HG02943 (cell line): Measurements from ENCODE around the gene PARVA.

Experiments used
- ATAC-seq: cut with Tn5 transposase; IDR thresholded peaks from one replicate; pipeline ENCODE4 v1.9.1; 2021; ENCODE audit warnings: mild to moderate bottlenecking, low read depth, moderate library complexity; ENCODE audit not compliant: unreplicated experiment

Gene PARVA

GRCh38 chr11:12403122-12403996 is 26.0 kb downstream of the PARVA start:
- ATAC-seq: no peak

DNA sequence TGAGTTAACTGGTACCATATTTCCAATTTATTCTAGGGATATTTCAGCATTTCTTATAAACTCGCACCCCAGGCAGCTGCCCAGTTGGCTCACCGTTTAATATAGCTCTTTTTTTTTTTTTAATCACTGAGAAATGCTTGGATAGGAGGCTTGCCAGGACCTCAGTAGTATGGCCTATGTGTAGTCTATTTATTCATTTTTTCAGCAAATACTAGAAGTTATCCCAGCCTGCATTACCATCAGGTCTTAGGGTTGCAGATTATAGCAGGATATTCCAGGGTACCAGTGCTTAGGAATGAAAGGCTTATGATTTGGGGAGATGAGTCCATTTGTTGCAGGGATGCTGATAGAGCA is 26.6 kb downstream of the PARVA start:
- no peak for ATAC-seq

- no peak for ATAC-seq
Observed at GRCh38 chr11:12404436-12404835, 27.1 kb downstream of the PARVA start.

- ATAC-seq: no peak
Observed at GRCh38 chr11:12408156-12408770, 30.9 kb downstream of the PARVA start.

DNA sequence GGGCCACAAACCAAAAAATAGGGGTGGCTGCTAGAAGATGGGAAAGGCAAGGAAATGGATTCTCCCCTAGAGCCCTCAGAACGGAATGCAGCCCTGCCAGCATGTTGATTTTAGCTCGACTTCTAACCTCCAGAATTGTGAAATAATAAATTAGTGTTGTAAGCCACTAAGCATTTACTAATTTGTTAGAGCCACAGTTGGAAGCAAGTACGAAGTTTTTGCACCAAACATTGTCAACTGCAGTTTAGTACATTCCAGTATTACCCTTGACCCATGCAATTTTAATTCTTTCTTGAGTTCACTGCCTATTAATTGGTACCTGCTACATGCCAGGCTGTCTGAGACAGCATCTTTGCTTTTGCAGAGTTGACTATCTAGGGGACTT is 32.2 kb downstream of the PARVA start:
- no peak for ATAC-seq

DNA sequence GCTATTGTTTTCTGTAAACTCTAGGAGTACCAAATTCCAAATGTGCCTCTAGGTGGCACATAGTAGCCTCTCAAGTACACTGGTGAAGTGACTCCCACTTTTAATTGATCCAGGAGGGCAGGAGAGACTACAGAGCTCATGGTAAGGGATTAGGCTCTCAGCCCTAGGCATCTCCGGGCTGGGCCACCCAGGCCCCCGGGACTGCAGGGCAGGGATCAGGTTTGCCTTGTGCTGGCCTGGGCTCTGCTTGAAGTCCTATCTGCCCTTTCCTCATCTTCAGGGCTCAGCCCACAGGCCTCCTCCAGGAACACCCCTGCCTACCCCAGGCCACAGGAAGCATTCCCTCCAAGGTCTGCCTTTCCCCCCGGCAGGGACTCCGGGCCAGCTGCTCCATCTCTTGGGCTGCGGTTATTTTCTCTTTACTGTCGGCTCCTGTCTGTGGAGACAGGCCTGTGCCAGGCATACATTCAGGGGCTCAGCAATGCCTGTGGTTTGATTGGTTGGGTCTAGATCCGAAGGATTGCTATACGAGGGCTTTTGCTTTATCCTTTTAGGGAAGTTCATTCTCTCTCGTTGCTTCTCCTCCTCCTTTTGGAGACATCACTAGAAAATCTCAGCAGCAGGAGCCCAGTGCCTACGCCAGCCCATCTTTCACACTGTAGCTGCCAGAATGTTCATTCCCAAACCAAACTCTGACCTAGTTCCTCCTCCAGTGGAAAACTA is 32.8 kb downstream of the PARVA start:
- no peak for ATAC-seq

DNA sequence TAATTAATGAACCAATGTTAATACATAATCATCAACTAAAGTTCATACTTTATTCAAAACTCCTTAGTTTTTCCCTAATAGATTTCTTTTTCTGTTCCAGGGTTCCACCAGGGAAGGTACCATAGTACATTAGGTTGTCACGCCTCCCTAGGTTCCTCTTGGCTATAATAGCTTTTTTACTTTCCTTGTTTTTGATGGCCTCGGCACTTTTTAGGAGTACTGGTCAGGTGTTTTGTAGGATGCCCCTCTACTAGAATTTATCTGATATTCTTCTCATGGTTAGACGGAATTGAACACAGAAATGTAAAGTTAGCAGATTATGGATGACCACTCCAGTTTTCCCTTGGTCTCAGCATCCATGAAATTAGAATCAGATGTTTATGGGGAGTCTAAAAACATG is 34.0 kb downstream of the PARVA start:
- ATAC-seq: no peak

DNA sequence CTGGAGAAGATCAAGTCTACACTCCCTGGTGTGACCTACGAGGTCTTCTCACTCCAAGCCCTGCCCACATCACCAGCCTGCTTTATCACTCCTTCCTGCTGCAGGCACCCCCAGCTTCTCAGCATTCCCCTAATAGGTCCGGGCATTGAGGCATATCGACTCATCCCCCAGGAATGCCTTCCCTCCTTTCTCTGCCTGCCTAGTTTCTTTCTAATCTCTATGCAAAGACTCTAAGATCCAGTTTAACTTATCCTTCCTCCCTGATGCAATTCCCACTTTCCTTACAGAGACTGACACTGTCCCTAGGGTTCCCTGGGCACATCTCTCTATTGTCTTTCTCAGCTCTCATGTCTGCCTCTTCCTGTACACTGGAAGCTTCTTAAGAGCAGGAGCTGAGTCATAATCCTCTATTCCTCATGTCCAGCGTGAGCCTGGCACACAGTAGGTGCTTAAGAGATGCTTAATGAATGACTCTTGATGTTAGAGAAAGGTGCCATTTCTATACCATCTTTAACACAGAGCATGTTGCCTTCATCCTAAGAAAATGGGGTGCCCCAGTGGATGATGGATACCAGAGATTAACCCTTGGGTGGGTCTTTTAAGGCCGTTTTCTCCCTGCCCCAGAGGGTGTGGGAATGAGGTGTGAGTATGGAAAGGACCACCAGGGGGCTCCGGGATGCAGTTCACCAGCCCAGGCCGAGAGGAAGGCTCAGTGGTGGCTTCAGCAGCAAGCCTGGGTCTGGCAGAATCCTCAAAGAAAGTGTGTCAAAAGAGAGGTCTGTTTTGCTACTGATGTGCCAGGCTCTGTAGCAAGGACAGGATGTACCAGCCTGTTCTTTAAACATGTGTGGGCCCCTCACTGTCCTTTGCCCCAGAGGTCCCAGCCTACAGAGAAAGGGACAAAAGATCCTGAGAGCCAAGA is 34.7 kb downstream of the PARVA start:
- ATAC-seq: no peak

- no peak for ATAC-seq
Observed at GRCh38 chr11:12413141-12414052, 36.0 kb downstream of the PARVA start.

DNA sequence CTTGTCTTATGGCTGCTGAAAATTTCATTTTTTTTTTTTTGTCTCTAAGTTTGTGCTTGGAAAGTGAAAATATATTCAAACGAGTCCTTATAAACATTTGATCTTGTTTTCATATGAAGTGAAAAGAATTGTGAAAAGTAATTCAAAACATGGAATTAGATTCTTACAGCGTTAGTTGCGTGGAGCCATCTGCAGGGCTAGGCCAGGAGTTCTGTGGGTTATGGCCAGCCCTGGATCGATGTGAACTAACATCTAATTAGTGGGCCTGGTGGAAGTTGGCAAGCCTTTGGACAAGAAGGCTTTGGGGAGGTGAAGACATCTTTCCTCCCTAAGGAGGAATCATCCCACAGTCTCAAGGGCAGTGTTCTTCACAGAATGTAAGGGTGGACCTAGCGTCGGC is 37.2 kb downstream of the PARVA start:
- ATAC-seq: no peak

DNA sequence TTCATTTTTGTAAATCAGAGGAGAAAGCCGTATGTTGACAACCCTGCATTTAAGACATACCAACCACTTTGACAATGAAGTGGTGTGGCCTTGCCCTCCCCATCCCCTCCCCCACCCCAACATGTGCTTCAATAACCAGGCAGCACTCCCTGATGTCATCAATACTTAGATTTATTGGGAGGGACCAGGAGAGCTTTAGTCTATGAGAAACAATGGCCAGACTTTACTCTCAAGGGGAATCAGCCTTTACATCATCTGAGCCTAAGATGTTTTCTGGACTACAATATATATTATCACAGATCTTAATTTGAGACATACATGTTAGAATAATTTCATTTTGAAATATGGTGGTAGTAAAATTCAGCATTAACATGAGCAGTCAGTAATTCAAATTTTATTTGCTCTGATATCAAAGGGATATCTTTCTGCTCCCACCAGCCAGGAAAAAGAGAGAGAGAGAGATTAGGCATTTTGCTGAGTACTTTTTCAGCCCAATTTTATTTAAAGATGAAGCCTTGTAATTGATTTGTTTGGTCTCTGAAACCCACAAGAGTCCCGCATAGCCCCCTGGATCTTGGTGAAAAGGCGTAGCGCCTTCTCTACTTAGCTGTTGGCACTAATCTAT is 38.1 kb downstream of the PARVA start:
- ATAC-seq: no peak

DNA sequence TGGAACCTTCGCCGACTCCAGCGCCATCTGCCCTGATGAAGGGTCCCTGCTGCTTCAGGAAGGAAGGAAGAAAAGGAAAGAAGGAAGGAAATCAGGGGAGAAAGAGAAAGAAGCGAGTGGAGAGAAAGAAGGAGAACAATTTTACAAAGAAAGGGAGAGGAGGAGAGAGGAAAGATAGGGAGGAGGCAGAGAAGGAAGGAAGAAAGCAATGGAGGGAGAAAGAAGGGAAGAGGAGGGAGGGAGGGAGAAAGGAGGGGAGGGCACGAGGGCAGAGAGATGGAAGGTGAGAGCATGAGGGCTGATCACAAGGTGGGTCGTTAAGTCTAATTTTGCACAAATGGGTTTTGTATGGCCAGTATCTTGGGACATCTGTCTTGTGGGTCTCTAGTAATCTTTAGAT is 39.2 kb downstream of the PARVA start:
- no peak for ATAC-seq

DNA sequence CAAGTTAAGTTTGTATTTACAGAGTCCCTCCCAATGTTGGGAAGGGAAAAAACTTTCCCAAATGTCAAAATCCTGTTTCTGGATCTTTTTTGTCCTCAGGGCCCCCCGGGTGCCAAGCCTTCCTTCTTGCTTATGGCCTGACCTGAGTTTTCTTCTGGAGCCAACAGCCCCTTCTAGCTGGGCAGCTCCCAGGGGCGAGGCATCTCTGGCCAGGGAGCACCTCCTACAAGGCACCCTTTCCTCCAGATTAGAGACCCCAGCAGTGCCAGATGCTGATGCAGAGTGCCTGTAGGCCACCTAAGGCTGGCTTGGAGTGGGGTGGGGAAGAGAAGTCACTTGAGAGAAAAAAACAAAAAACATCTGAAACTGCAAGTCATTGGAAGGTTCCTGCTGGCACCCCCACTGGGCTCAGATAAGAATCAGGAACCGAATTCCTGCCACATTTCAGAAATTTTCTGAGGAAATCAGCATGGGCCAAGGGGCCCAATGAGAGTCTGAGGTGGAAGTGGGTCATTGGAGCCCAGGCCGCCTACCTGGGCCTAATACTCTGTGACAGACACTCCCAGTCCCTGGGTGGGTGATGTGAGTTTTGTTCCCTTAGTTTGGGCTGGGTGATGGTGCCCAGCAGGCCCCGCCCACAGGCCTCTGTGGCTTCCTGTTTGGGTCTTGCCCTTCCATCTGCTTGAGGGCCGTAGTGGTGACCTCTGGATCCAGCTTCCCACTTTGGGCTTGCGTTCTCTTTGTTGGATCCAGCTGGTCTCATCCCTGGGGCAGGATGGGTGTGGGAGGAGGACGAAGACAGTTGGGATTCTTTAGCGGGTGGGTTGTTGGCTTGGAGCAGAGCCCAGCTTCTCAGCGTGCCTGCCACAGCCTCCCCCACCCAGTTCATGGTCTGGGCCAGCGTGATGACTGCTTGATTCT is 40.6 kb downstream of the PARVA start:
- ATAC-seq: no peak

GRCh38 chr11:12420040-12420439 is 42.7 kb downstream of the PARVA start:
- ATAC-seq: no peak

DNA sequence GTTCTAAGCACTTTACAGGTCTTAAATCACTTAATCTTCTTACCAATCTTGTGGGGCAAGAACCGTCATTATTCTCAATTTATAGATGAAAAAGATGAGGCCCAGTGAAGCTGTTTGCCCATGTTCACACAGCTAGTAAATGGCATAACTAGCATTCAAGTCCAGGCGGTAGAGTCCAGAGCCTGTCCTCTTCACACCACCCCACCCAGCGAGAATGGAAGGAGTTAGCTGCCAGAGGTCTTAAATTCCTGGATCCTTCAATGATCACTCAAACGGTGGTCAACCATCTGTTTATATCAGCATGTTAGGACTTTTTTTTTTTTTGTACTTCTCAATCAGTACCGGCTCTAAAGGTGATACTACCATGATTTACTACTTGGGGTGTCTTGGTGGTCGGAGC is 43.3 kb downstream of the PARVA start:
- ATAC-seq: no peak

DNA sequence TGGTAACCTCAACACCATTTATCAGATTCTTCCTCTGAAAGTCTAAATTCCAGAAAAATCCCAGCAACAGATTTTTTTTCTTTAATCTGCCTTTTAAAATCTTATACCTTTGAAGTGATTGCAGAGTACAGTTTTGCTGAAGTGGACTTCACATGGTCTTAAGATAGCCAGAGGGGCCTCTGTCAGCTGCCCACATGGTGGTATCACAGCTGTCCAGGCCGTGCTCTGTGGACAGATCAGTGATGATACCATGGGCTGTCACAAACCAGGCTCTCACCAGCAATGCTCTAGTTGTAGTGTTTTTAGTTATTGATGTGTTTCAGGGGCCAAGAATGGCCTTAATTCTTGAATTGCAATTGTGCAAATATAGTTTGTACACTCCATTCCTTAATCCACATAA is 44.0 kb downstream of the PARVA start:
- no peak for ATAC-seq

GRCh38 chr11:12426176-12426575 is 48.8 kb downstream of the PARVA start:
- ATAC-seq: no peak

DNA sequence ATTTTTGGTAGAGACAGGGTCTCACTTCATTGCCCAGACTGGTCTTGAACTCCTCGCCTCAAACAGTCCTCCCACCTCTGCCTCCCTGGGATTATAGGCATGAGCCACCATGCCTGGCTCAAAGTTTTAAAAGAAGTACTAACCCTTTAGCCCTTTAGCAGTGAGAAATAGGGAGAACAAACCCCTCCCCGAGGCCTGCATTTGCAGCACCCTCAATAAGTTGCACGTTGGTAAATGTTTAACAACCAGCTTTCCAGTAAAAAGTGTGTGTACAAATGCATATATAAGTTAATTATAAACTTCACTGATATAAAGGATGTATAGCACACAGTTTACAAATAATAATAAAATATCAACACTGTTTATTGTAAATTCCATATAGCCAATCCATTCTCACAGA is 51.8 kb downstream of the PARVA start:
- no peak for ATAC-seq
